NCI-H345 treated with DMSO at 0.1 percent for 48 hours (cell line): Measurements from ENCODE around the gene TBC1D22A.

Experiments used
- DNase-seq: peaks from one replicate; lab custom pipeline; 2025; ENCODE audit not compliant: unreplicated experiment; lab: John Stamatoyannopoulos, UW

Gene TBC1D22A

DNA sequence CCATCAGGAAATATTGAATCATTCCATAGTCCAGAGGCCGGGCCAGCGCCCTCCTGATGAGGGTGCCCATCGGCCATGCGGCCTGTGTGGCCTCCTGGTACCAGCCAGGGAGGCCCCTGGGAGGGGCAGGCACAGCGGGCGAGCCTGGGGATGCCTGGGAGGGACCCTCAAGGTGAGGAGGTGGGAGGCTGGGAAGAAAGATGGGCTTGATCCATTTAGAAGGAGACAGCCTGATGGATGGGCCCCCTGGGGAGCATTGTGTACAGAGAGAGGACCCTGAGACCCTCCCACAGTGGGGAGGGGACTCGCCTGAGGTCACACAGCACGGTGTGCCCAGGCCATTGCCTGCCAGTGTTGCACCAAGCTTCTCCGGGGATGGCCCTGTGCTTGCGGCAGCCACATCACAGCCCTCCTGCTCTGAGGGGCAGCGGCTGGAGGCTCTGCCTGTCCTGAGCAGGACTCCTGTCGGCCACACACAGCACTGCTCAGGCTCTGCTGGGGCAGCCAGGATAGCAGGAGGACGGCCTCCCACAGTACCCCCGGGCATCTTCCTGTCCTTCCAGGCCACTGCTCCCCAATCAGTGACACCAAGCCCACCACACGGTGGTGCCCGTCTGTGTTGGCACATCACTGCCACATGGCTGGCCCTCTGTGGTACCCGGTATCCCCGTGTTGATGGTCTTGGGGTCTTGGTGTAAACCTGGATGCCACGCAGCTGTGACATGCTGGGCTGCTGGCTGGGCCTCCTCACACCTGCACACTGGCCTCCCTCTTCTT lies 290.0 kb downstream of the TBC1D22A start:
- no peak for DNase-seq

DNA sequence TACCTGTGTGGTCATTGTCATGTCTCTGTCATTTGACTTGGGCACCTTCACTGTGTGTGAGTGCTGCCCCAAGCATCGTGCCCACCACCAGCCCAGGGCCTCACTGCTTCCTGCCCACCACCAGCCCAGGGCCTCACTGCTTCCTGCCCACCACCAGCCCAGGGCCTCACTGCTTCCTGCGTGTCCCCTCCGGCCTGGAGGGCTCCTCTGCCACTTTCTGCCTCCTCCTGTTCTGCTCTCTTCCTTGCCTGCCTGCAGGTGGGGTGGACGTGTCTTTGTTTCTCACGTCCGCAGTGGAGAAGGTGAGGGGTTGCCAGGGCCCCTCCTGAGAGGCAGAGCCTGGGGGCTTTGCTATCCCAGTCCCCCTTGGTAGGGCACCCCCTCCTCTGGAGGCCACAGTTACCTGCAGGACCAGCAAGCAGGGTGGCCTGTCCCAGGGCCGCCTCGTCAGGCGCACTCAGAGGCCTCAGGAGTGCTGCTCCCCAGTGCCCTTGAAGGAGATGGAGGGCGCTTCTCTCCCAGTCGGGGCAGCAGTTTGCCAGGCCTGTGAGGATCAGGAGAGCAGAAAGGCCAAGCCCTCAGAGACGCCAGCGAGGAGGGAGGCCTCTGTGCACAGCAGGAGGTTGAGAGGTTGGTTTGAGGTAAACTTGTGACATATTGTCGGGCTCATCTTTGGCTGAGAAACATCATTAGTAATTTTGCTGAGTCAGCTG lies 290.7 kb downstream of the TBC1D22A start:
- no peak for DNase-seq

DNA sequence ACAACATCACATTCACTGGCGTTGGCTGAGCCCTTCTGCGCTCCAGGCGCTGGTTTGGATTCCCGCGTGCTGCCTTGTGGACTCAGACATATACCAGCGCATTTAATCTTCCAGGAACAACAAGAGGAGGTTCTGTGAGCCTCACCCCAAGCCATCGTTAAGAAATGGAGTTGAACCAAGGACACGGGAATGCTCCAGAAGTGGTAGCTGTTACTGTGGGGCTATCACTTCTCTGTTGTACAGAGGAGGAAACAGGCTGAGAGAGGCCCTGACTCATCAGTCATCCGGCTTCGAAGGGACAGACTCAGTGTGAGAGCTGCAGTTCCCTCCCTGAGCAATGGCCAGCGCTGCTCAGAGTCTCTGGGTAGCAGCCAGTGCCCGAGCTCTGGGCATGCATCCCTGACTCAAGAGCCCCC lies 291.3 kb downstream of the TBC1D22A start:
- no peak for DNase-seq

DNA sequence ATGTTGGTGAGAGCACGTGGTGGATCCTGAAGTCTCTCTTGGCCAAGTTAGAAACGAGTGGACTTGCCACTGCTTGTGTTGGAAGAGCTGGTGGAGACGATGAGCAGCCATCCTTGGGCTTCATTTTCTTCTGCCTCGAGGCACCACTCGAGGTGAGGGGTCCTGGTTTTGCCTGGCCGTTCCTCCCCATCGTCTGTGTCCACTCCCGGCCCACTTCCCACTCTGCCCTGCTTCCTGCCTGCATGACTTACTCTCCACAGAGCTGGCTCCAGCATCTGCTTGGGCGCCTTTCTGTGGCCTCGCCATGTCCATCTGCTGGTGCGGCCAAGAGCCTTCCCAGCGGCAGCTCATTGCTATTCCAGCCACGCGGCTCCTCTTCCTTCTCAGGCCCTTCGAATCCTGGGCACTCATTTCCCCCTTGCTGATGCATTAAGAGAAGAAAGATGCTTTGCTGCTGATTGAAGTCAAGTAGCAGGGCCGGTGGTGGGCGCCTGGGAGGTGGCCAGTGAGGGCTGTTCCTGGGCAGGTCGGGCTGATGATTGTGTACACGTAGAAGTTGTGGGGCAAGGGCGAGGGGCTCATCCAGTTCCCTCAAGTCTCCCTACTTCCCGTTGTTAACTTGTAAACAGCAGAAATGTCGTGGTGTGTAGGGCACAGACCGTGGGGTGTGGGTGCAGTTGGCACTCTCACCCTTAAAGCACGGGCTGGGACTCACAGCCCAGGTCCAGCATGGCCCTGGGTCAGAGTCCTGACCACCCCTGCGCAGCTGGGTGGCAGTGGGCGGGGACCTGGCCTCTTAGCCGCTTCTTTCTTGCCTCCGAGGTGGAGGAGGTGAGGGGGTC lies 292.0 kb downstream of the TBC1D22A start:
- DNase-seq = no peak

DNA sequence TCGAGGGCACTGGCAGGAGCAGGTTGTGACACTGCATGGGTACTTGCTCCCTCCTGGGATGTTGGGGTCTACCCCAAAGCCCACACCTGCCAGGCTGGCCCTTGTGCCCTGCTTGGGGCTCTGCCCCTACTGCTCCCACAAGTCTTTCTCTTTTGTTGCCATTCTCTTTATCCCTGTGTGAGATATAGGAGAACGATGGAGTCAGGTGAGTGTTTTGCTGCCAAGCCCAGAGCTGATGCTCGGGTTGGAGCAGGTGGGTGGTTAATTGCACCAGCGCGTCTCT lies 292.6 kb downstream of the TBC1D22A start:
- no peak for DNase-seq

DNA sequence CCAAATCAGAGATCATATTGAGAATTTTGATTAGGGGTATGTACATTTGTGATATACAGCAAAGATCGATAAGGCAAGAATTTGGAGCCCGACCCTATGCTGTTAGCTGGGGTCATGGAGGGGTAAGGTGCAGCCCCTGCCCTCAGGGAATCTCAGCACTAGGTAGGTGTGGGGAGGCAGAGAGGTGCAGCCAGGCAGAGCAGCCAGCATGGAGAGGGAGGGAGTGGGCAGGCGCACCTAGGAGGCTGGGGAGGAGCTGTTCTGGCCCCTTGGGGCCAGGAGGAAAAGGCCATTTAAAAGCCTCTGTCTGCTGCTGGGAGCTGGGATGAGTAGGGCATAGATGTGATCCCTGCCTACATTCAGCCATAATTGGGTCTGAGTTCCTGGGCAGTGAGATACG lies 293.0 kb downstream of the TBC1D22A start:
- no peak for DNase-seq

DNA sequence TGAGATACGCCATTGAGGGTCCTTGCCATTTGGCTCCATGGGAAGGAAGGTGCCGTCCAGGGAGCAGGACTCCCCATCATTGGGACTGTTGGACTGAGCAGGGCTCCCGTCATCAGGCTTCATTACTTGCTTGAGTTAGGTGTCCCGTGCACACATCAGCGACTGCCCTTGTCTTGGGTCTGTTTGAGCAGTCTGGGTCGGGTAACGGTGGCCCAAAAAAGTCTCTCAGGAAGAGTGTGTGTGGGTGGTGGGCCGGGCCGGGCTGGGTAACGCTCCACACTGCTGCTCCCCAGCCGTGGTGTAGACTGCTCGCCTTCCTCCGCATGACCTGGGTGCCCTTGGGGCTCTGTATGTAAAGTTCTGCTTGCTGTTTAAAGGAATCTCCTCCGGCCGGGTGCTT lies 293.5 kb downstream of the TBC1D22A start:
- no peak for DNase-seq

DNA sequence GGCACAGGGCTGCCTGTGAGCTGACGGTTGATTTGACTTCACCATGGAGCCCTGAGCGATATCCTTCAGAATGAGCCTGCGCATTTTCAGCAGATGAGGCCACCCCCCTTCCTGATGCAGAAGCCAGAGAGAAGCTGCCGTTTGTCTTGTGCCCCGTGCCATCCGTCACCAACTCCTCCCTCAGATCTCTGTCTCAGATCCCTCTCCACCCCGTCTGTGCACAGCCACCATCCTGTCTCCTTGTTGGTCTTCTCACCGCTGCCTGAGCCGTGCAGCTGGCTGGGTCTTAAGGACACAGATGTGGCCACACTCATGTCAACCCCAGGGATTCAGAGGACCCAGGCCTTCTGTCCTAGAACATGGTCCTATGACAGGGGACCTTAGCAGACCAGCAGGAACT lies 293.9 kb downstream of the TBC1D22A start:
- DNase-seq = no peak

DNA sequence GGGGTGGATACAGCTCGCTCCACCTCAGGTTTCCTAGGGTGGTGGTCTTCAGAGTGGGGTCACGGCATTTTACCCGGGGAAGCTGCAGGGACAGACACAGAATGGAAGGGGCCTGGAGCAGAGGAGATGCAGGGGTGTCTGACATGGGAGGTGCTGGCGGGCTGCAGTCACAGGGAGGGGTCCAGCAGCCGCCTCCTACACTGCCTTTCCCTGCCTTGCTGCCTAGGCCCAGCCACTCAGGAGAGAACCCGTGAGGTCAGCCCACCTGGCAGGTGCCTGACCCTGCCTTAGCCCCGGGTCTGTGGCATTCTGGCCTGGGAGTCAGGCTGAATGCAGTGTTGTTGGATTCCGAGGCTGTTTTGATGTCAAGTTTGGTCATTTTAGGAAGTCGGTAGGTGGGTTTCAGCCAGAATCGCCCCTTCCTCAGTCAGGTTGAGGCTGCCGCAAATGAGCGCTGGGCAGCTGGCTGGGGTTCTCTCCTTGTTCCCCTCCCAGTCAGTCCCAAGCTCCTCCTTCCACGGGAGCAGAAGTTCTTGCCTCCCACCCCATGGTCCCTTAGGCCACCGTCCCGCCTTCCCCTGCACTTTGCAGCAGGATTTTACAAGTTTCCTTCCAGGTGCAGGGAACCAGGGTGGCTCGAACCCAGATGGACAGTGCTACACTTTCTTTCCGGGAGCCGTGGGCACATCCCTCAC lies 294.5 kb downstream of the TBC1D22A start:
- DNase-seq = no peak

DNA sequence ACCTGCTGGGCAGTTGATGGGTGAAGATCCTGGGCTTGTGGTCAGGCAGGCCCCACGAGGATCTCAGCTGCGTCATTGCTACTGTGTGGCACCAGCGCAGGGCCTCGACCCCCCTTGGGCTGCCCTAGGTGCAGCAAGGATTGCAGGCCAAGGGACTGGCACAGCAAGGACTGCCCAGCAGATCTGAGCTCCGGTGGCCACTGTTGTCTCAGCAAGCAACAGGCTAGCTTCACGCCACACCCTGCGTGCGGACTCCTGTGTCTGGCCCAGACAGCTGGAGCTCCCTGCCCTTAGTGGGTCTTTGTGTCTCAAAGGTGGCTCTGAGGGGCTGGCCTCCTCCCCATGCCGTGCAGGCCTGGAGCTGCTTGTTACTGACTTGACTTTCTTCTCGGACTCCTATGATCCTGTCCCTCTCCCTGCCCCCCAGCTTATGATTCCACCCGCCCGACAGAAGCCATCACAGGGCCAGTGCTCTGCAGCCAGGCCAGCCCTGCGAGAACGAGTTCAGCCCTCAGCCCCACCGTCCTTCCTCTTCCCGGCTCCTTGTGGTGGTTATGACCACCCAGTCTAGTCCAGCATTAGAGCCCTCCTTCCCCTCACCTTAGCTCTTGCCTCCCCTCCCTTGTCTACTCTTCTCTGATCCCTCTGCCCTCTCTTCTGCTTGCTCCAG lies 295.6 kb downstream of the TBC1D22A start:
- no peak for DNase-seq

DNA sequence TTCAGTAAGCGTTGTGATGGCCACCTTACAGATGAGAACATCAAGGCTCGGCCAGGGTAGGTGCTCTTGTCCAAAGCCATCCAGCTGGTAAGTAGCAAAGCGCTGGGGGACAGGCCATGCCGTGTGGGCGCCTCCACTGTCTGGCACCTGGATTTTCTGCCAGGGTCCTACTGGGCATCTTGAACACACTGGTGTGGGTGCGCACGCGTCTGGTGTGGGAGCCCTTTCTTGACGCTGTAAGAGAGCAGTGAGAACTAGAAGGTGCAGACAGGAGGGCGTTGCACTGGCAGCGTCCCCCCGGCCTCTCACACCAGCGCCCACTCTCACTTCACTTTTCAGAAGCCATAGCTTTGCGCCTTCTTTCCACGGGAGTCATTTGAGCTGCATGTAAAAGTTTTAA lies 296.6 kb downstream of the TBC1D22A start:
- DNase-seq = no peak

DNA sequence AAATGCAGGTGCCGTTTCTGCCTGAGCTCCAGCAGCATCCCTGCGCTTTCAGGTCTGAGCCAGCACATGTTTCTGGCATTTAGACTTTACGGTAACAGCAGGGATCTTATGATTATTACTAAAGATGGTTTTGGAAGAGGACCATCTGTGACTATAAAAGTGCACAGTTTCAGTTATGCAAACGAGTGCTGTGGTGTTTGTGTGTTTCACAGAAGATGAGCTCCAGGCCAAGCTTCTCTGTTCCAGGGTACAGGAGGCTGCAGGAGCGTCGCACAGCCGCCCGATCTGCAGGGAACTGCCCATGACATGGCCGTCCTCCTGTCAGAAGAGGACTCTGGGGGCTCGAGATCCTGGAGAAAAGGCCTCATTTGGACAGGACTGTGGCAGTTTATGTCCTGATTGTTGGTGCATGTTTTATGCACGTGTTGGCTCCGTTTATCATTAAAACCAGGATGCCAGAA lies 297.3 kb downstream of the TBC1D22A start:
- DNase-seq = no peak

DNA sequence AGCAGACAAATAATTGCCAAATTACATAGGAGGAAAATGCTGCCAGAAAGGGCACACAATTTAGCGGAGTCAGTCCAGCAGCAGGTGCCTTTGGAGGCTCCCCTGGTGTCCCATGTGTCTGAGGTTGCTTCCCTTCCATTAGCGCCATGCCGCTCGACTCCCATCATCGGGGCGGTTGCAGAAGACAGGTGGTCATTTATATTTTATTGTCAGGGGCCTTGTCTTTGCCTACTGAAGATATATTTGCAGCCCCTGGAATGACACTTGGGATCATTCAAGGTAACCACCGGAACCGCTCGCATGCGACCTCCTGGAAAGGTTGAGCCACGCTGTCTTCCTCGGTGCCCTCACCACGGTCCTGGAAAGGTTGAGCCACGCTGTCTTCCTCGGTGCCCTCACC lies 298.3 kb downstream of the TBC1D22A start:
- DNase-seq = no peak

DNA sequence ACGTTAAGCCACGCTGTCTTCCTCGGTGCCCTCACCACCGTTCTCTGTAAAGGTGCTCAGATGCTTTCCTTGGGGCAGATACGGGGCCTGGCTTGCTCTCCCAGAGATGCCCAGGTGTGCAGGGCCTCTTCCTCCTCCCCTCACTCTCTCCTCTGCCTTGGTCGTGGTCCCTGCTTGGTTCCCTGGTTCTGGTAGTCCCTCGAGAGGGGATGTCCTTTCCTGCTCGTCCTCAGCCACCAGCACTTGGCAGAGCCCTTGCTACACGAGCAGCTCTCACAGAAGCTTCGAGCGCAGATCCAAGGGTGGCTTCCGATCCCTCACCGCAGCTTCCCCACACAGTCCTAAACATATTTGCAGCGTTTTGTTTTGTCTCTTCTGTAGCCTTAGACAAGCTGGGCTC lies 298.8 kb downstream of the TBC1D22A start:
- no peak for DNase-seq

DNA sequence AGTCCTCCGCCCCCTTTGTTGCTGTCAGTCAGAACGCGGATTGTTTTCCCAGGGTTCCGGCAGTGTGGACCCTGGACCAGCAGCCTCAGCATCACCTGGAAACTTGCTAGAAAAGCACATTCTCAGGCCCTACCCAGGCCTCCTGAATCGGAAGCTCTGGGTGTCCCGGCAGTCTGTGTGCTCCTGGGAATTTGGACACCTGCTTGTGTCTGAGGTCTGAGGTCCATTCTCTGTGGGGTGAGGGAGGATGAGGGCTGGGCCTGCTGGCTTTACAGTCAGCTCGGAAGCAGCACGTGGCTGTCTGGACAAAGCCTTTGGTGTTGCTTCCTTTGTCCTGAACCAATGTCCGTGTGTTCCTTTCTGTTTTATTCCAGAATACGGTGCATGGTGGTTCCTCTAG lies 299.7 kb downstream of the TBC1D22A start:
- no peak for DNase-seq

DNA sequence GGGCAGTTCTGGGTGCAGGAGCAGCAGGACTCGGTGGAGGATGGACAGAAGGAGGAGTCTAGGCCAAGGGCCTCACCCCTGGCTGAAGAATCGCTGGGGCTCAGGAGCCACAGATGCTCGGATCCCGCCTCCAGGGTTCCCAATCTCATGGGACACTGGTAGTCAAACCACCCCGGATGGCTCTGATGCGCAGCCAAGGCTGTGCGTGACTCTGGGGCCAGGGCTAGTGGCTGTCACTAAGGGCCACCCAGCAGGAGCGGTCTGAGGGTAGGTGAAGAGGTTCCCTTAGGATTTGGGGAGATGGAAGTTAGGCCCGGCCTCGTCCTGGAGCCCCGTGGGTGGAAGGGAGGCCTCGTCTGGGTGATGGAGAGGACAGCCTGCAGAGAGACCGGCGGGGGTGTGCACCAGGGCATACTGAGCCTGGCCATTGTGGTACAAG lies 300.6 kb downstream of the TBC1D22A start:
- no peak for DNase-seq

DNA sequence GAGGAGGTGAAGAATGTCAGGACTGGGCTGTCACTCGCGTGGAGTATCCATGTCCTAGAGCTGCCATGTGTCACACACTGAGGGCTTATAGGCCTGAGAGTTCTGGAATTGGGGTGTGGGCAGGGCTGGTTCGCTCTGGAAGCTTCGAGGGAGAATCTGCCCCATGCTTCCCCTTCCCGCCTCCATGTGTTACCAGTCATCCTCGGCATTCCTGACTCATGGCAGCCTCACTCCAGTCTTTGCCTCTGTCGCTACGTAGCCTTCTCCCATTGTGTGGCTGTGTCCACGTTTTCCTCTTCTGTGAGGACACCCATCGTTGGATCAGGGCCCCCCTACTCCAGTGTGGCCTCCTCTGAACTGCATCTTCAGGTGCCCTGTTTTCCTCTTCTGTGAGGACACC lies 301.2 kb downstream of the TBC1D22A start:
- no peak for DNase-seq

DNA sequence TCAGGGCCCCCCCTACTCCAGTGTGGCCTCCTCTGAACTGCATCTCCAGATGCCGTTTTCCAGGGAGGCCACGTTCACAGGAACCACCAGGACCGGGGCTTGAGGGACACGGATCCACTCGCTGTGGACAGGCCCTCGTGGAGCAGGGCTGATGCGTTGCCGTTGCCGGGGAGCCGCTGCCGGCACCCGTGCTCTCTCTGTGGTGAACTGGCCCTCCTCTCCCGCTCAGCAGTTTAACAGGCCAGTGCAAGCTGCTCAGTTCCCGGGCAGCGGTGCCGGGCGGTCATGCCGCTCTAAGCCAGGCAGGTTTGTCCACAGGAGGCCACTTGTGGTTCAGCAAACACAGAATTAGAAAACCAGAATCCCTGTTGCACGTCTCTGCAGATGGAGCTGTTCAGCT lies 301.6 kb downstream of the TBC1D22A start:
- DNase-seq = no peak

DNA sequence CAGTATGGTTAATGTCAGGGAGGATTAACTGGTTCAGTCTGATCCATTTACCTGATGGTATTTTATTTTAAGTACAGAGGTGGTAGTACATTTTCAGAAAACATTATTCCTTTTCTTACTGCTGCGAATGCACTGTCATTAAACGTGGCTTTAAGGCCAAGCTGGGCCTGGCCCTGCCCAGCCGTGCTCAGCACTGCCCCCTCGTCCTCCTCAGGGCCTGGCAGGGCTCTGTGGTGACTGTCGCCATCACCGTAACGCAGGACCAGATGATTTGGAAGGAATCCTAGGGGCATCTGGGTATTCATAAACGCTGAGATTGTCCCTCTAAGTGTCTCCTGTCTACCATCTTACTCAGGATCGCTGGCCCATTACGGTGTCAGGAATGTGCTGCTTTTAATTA lies 302.0 kb downstream of the TBC1D22A start:
- no peak for DNase-seq

DNA sequence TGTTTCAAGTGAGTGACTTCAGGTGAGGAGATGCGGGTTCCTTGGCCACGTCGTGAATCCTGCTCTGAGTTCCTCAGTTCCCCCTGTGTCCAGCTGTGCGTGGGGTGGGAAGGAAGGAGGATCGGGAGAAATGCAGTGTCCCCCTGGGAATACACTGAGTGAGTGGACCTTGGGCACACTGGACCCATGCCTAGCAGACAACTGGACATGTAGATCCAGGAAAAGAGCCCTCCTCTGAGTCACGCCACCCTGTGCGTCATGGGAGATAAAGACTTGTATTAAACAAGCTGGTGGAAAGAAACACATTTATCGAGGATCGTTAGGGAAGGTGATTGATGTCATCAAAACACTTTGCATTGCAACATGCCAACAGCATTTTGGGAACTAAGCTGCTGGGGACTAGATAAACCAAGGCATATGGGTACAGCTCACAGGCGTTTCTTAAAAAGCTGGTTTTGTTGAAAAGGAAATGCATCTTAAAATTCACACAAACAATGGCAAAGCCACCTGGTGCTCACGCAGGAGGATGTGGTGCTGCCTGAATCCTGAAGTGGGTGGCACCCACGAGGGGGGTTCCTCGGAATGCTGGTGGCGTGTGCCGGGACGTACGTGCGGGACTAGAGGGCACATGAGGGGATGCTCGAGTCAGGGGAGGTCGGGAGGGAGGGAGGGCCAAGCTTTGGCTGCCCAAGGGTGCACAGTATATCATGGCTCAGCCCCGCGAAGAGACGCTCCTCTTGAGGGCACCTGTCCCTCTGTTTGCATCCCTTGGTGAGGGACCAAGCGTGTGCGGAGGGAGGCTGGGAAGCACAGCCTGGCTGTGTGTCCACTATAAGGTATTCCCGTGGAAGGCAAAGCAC lies 303.5 kb downstream of the TBC1D22A start:
- DNase-seq = no peak
